ENCODE results near the gene KDM3A. TPM values are rescaled to one million over a fixed set of nuclear protein-coding genes. Genes with fewer than 3 reads are reported as not detected.

Gene KDM3A
- total and polyA plus RNA-seq, 10 of the 15 experiments (the other 5 are each of a cell fraction or from before 2014, with no cell fraction given) = 3.8 to 102 (median 11.1) TPM

GRCh38 chr2:86476918-86477317 is 35.7 kb downstream of the KDM3A start:
- FAIRE-seq = no peak
- in situ Hi-C loops (cut with MboI) (no loop called here), intact Hi-C loops (cut with micrococcal nuclease; ENCODE audit: unreplicated experiment) (no loop called here)
- ChIA-PET POLR2A (interaction anchor here (0.6 kb wide), 1 partner anchor 290 kb away, joined by 3 read pairs; no protein-coding TSS in a partner anchor), CTCF (no interaction called here), SMC1A (ENCODE audit: uncharacterized antibody, unreplicated experiment) (interaction anchor here (0.8 to 1.8 kb wide), 2 partner anchors 10 to 21 kb away, joined by 4 to 6 read pairs; no protein-coding TSS in a partner anchor), RAD21 (ENCODE audit: unreplicated experiment) (no interaction called here)
- no peak overlapping the region for H3K4me3 ChIP-seq
- H3K9ac ChIP-seq (ENCODE audit: control insufficient read depth, insufficient read depth, low read length) = no peak overlapping the region
- H3K27ac ChIP-seq (ENCODE audit: control insufficient read depth, insufficient read depth) = no peak overlapping the region
- peaks cover 13 to 46% of the 10 kb centered on the region in 2 experiments for H3K36me3 ChIP-seq (ENCODE audit: control insufficient read depth in 2 of 2, insufficient read depth in 2 of 2, low read length in 1 of 2)
- no peaks in the 10 kb centered on the region for H3K27me3 ChIP-seq (replicated peaks in 1 of 2; ENCODE audit: control insufficient read depth in 2 of 2, insufficient read depth in 2 of 2, low read length in 1 of 2)
- H3K4me2 ChIP-seq (ENCODE audit: control insufficient read depth, insufficient read depth) = no peak overlapping the region
- DNase-seq (ENCODE audit: low read depth, low spot score) = no peak
- H4K20me1 ChIP-seq (ENCODE audit: control insufficient read depth, insufficient read depth) = no peaks in the 10 kb centered on the region
- no peak overlapping the region for H2AFZ ChIP-seq (ENCODE audit: control insufficient read depth, low read depth, low read length)
- no TSS peak for BruUV-seq (replicated peaks)
- TF ChIP-seq IKZF1 (conservative IDR thresholded peaks at IDR 0.05) (no peak), KDM1A (IDR thresholded peaks at IDR 0.05; ENCODE audit: borderline replicate concordance) (no peak), SMAD5 (IDR thresholded peaks at IDR 0.05; ENCODE audit: low read depth) (no peak), SRF (IDR thresholded peaks at IDR 0.05; ENCODE audit: low read depth in 2 of 2, low read length in 2 of 2) (no peak), STAT3 (IDR thresholded peaks at IDR 0.05; ENCODE audit: low read depth, low read length) (no peak), NRF1 (conservative IDR thresholded peaks at IDR 0.05; ENCODE audit: low read depth, low read length) (no peak), RBBP5 (conservative IDR thresholded peaks at IDR 0.05) (no peak), ZNF217 (IDR thresholded peaks at IDR 0.05) (no peak), KAT2A (conservative IDR thresholded peaks at IDR 0.05; ENCODE audit: control insufficient read depth, low read depth, low read length) (no peak)
- no peak for ATAC-seq
- WGBS (ENCODE audit: insufficient coverage, insufficient replicate concordance, low lambda C conversion rate, missing lambda C conversion rate) = 90% methylated on average over 3 of the region's 3 CpGs
- H3K4me1 ChIP-seq (ENCODE audit: control insufficient read depth, insufficient read depth, low read length) = no peaks in the 10 kb centered on the region
- H3K9me3 ChIP-seq (replicated peaks; ENCODE audit: control insufficient read depth, insufficient read depth, low read length) = no peaks in the 10 kb centered on the region
- H3K79me2 ChIP-seq (ENCODE audit: control insufficient read depth, insufficient read depth, low read length) = no peaks in the 10 kb centered on the region

DNA sequence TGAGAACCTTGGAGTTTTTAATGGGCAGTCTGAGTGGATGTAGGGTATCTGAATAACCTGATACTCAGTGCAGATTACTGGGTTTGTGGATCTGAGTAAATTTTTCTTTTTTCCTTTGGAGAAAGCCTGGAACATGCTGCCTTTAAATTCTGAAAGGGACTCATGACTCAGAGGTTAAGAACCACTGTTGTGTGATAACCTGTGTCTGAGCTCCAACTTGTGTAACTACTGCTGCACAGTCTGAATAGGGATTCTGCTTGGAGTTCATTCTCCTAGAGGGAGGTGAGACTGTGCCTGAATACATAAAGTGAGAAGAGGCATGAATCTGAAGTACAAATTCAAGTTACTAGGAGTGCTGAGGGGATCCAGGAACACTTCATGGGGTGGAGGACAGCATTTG is 36.2 kb downstream of the KDM3A start:
- in situ Hi-C loops (cut with MboI) (no loop called here), intact Hi-C loops (cut with micrococcal nuclease; ENCODE audit: unreplicated experiment) (no loop called here)
- FAIRE-seq (no peak), DNase-seq (ENCODE audit: low read depth, low spot score) (no peak), ATAC-seq (no peak)
- no peaks in the 10 kb centered on the region for H3K4me1 ChIP-seq (ENCODE audit: control insufficient read depth, insufficient read depth, low read length)
- CTCF ChIA-PET = no interaction called here
- no peaks in the 10 kb centered on the region for H3K9me3 ChIP-seq (replicated peaks; ENCODE audit: control insufficient read depth, insufficient read depth, low read length)
- no peak overlapping the region for H2AFZ ChIP-seq (ENCODE audit: control insufficient read depth, low read depth, low read length)
- no peaks in the 10 kb centered on the region for H4K20me1 ChIP-seq (ENCODE audit: control insufficient read depth, insufficient read depth)
- no peak overlapping the region for H3K4me3 ChIP-seq
- no peak overlapping the region for H3K27ac ChIP-seq (ENCODE audit: control insufficient read depth, insufficient read depth)
- no TSS peak for BruUV-seq (replicated peaks)
- no peak overlapping the region for H3K4me2 ChIP-seq (ENCODE audit: control insufficient read depth, insufficient read depth)
- no peaks in the 10 kb centered on the region for H3K27me3 ChIP-seq (replicated peaks in 1 of 2; ENCODE audit: control insufficient read depth in 2 of 2, insufficient read depth in 2 of 2, low read length in 1 of 2)
- RAD21 ChIA-PET (ENCODE audit: unreplicated experiment) = no interaction called here
- H3K36me3 ChIP-seq (ENCODE audit: control insufficient read depth in 2 of 2, insufficient read depth in 2 of 2, low read length in 1 of 2) = peaks cover 13 to 47% of the 10 kb centered on the region in 2 experiments
- SMC1A ChIA-PET (ENCODE audit: uncharacterized antibody, unreplicated experiment) = no interaction called here
- POLR2A ChIA-PET = no interaction called here
- H3K79me2 ChIP-seq (ENCODE audit: control insufficient read depth, insufficient read depth, low read length) = no peaks in the 10 kb centered on the region
- no peak overlapping the region for H3K9ac ChIP-seq (ENCODE audit: control insufficient read depth, insufficient read depth, low read length)
- TF ChIP-seq IRF3 (IDR thresholded peaks at IDR 0.05) (no peak), ATF7 (IDR thresholded peaks at IDR 0.05; ENCODE audit: low read depth) (no peak), ASH2L (IDR thresholded peaks at IDR 0.05; ENCODE audit: borderline replicate concordance, low read depth) (no peak), BRCA1 (IDR thresholded peaks at IDR 0.05; ENCODE audit: low read depth, low read length) (no peak), BHLHE40 (IDR thresholded peaks at IDR 0.05; ENCODE audit: borderline replicate concordance in 1 of 2, low read depth in 2 of 2, low read length in 1 of 2) (no peak), POU2F2 (IDR thresholded peaks at IDR 0.05; ENCODE audit: borderline replicate concordance, low read depth, low read length) (no peak), TCF7 (IDR thresholded peaks at IDR 0.05; ENCODE audit: borderline replicate concordance) (no peak), CHD2 (IDR thresholded peaks at IDR 0.05; ENCODE audit: borderline replicate concordance, low read depth, low read length) (no peak), RBBP5 (conservative IDR thresholded peaks at IDR 0.05) (no peak)
- TF ChIP-seq, protein P1, sequence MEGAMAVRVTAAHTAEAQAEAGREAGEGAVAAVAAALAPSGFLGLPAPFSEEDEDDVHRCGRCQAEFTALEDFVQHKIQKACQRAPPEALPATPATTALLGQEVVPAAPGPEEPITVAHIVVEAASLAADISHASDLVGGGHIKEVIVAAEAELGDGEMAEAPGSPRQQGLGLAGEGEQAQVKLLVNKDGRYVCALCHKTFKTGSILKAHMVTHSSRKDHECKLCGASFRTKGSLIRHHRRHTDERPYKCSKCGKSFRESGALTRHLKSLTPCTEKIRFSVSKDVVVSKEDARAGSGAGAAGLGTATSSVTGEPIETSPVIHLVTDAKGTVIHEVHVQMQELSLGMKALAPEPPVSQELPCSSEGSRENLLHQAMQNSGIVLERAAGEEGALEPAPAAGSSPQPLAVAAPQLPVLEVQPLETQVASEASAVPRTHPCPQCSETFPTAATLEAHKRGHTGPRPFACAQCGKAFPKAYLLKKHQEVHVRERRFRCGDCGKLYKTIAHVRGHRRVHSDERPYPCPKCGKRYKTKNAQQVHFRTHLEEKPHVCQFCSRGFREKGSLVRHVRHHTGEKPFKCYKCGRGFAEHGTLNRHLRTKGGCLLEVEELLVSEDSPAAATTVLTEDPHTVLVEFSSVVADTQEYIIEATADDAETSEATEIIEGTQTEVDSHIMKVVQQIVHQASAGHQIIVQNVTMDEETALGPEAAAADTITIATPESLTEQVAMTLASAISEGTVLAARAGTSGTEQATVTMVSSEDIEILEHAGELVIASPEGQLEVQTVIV (IDR thresholded peaks at IDR 0.05; ENCODE audit: borderline replicate concordance, partially characterized antibody) = no peak
